ENCODE measurements around the gene TMEM116. TPM values are rescaled to one million over a fixed set of nuclear protein-coding genes. Genes with fewer than 3 reads are reported as not detected.

The TMEM116 gene
- total RNA-seq, 1 experiment from 2014 or later, result 4.4 TPM

GRCh38 chr12:111991535-111991934 is 21.4 kb downstream of the TMEM116 start:
- intact Hi-C loops (cut with micrococcal nuclease), result no loop called here
- H3K79me2 ChIP-seq (ENCODE audit: low read length), result no peaks in the 10 kb centered on the region
- BruUV-seq (replicated peaks), result no TSS peak
- no peaks in the 10 kb centered on the region for H4K20me1 ChIP-seq (ENCODE audit: low read length)
- no peaks in the 10 kb centered on the region for H3K9me2 ChIP-seq (replicated peaks; ENCODE audit: low read length)
- ATAC-seq (no peak), DNase-seq (no peak)
- no peak overlapping the region for H3K4me3 ChIP-seq (ENCODE audit: low read length)
- no peaks in the 10 kb centered on the region for H3K36me3 ChIP-seq (ENCODE audit: low read depth, low read length)
- CTCF ChIA-PET, result no interaction called here
- no peak overlapping the region for H3K27ac ChIP-seq (ENCODE audit: low read length)
- H3K4me1 ChIP-seq (ENCODE audit: insufficient read depth, low read length), result peaks cover 5% of the 10 kb centered on the region; the same call in 1 of the 2 replicates
- no peaks in the 10 kb centered on the region for H3K9me3 ChIP-seq (ENCODE audit: low read length)
- H3K4me2 ChIP-seq (ENCODE audit: low read length), result no peak overlapping the region
- POLR2A ChIA-PET (ENCODE audit: unreplicated experiment), result no interaction called here
- H3K27me3 ChIP-seq (ENCODE audit: low read length), result no peaks in the 10 kb centered on the region
- TF ChIP-seq EZH2phosphoT487 (IDR thresholded peaks at IDR 0.05; ENCODE audit: borderline replicate concordance, low read length) (no peak), CTCF (conservative IDR thresholded peaks at IDR 0.05; ENCODE audit: low read depth, low read length) (no peak), EZH2 (IDR thresholded peaks at IDR 0.05; ENCODE audit: low read length, unreplicated experiment) (no peak)
- no peak overlapping the region for H3K9ac ChIP-seq (ENCODE audit: low read length)
- no peak overlapping the region for H2AFZ ChIP-seq (ENCODE audit: low read length)
- H3F3A ChIP-seq (ENCODE audit: low read length, unreplicated experiment), result no peaks in the 10 kb centered on the region

- H3F3A ChIP-seq (ENCODE audit: low read length, unreplicated experiment), result no peaks in the 10 kb centered on the region
- H3K27ac ChIP-seq (ENCODE audit: low read length), result no peak overlapping the region
- no peaks in the 10 kb centered on the region for H4K20me1 ChIP-seq (ENCODE audit: low read length)
- H3K36me3 ChIP-seq (ENCODE audit: low read depth, low read length), result no peaks in the 10 kb centered on the region
- TF ChIP-seq EZH2phosphoT487 (IDR thresholded peaks at IDR 0.05; ENCODE audit: borderline replicate concordance, low read length), result no peak
- no peak for TF ChIP-seq EZH2 (IDR thresholded peaks at IDR 0.05; ENCODE audit: low read length, unreplicated experiment)
- TF ChIP-seq CTCF (conservative IDR thresholded peaks at IDR 0.05; ENCODE audit: low read depth, low read length), result no peak
- BruUV-seq (replicated peaks), result no TSS peak
- no peak overlapping the region for H2AFZ ChIP-seq (ENCODE audit: low read length)
- no peak overlapping the region for H3K4me3 ChIP-seq (ENCODE audit: low read length)
- intact Hi-C loops (cut with micrococcal nuclease), result no loop called here
- ChIA-PET POLR2A (ENCODE audit: unreplicated experiment) (no interaction called here), CTCF (no interaction called here)
- no peaks in the 10 kb centered on the region for H3K9me3 ChIP-seq (ENCODE audit: low read length)
- no peaks in the 10 kb centered on the region for H3K4me1 ChIP-seq (ENCODE audit: insufficient read depth, low read length)
- H3K4me2 ChIP-seq (ENCODE audit: low read length), result no peak overlapping the region
- H3K27me3 ChIP-seq (ENCODE audit: low read length), result no peaks in the 10 kb centered on the region
- DNase-seq, result no peak
- ATAC-seq, result no peak
- no peak overlapping the region for H3K9ac ChIP-seq (ENCODE audit: low read length)
- no peaks in the 10 kb centered on the region for H3K79me2 ChIP-seq (ENCODE audit: low read length)
- no peaks in the 10 kb centered on the region for H3K9me2 ChIP-seq (replicated peaks; ENCODE audit: low read length)
These were observed 28.1 kb downstream of the TMEM116 start for GRCh38 chr12:111984820-111985219.

GRCh38 chr12:111981987-111982386 is 31.0 kb downstream of the TMEM116 start:
- DNase-seq, result peak; percentile 17
- Histone ChIP-seq H2AFZ (ENCODE audit: low read length) (no peak overlapping the region), H3F3A (ENCODE audit: low read length, unreplicated experiment) (no peaks in the 10 kb centered on the region), H3K9ac (ENCODE audit: low read length) (no peak overlapping the region), H3K4me2 (ENCODE audit: low read length) (no peak overlapping the region), H3K27me3 (ENCODE audit: low read length) (no peaks in the 10 kb centered on the region), H3K79me2 (ENCODE audit: low read length) (no peaks in the 10 kb centered on the region), H3K9me2 (replicated peaks; ENCODE audit: low read length) (no peaks in the 10 kb centered on the region), H3K4me1 (ENCODE audit: insufficient read depth, low read length) (no peaks in the 10 kb centered on the region), H3K36me3 (ENCODE audit: low read depth, low read length) (no peaks in the 10 kb centered on the region), H3K27ac (ENCODE audit: low read length) (no peak overlapping the region), H3K4me3 (ENCODE audit: low read length) (no peak overlapping the region), H3K9me3 (ENCODE audit: low read length) (no peaks in the 10 kb centered on the region), H4K20me1 (ENCODE audit: low read length) (no peaks in the 10 kb centered on the region)
- POLR2A ChIA-PET (ENCODE audit: unreplicated experiment), result interaction anchor here (0.7 kb wide), 1 partner anchor 27 kb away, joined by 5 read pairs; no protein-coding TSS in a partner anchor
- CTCF ChIA-PET, result no interaction called here
- TF ChIP-seq EZH2phosphoT487 (IDR thresholded peaks at IDR 0.05; ENCODE audit: borderline replicate concordance, low read length) (no peak), EZH2 (IDR thresholded peaks at IDR 0.05; ENCODE audit: low read length, unreplicated experiment) (no peak), CTCF (conservative IDR thresholded peaks at IDR 0.05; ENCODE audit: low read depth, low read length) (no peak)
- BruUV-seq (replicated peaks), result no TSS peak
- intact Hi-C loops (cut with micrococcal nuclease), result no loop called here
- ATAC-seq, result peak; percentile 18; the same call in 1 of the 2 replicates

Data from PC-3 (cell line).